Measurements from ENCODE around the gene RALGPS1.

The RALGPS1 gene

DNA sequence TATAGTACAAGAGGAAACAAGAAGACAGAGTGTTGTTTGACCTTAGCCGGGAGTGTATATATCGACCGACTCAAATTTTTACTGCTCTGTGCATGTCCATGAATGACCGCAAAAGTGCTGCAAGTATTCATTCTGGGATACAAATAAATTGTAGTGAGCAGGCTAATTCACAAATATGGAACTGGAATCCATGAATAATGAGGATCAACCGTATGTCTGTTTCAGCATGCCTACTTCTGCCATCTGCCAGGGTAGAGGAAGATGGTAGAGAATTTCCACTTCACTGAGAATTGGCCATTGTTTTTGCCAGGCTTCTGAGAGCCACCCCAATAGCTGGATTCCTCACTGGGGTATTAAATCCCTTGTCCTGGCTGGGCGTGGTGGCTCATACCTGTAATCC is 8.5 kb upstream of the RALGPS1 start:
- no peak for DNase-seq

DNA sequence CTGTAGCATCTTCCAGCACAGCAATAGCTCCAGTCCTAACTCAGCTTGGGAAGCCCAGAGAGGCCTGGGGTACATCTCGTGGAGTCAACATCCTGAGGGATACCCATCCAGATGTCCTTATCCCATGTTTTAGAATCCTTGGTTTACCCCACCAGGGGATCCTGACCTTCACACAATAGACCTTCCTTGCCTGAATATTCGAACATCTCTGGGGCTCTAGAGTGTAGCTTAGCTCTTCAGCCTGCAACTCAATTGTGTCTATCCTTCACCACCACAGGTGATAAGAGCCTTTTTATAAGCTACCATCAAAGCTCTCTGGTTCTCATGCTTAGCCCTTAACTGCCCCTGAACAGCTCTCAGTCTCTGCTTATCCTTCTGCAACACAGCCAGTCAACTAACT is 7.5 kb upstream of the RALGPS1 start:
- no peak for DNase-seq

DNA sequence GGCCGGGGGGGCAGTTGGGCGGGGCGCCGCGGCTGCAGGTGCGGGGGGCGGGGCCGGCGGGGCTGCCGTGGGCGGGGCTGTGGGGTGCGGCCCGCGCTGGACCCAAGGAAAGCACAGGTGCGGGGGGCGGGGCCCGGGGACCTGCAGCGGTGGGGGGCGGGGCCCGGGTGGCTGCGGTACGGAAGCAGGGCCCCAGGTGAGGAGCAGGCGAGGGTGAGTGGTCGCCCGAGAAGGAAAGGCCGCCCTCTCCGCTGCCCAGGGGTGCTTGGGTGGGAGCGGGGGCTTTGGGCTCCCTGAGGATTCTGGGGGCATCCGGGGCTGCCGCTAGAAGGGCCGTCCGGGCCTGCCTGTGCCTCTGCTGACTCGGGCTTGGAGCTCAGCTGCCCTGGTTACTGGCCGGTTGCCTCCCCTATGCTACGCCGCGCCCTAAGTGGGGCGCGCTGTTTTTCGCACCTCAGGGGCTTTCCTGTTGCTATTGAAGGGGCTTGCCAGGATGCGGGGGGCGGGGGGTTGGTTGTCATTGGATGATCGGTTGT is 767 bp downstream of the RALGPS1 start:
- peak; percentile 81 for DNase-seq

DNA sequence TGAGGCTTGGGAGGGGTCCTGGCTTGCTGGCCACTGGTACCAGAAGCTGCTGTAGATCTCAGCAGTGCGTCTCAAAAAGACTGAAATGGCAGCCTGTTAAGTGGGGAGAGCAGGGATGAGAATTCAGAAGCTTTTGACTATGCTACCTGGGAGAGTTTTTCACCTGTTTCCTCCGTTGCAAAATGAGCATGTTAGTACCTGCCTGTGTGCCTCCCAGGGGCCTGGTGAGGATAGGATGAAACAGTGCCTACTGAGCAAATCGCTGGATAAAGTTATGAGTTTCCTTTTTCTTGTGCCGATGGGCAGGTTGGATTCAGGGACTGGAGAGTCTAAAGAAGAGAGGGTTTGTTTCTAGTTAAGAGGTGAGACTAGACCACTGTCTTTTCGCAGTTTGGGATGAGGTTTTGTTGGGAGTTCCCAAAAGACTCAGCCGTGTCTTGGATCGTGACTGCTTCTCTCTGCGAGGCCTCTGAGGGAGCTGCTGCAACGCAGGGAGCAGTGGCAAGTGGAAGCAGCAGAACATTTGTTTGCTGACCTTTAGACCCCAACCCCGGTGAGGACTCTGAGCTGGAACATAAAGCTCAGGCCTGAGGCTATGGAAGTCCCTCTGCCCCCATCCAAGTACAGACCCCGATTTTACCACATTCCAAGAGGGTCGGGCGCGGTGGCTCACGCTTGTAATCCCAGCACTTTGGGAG is 1.4 kb downstream of the RALGPS1 start:
- no peak for DNase-seq

DNA sequence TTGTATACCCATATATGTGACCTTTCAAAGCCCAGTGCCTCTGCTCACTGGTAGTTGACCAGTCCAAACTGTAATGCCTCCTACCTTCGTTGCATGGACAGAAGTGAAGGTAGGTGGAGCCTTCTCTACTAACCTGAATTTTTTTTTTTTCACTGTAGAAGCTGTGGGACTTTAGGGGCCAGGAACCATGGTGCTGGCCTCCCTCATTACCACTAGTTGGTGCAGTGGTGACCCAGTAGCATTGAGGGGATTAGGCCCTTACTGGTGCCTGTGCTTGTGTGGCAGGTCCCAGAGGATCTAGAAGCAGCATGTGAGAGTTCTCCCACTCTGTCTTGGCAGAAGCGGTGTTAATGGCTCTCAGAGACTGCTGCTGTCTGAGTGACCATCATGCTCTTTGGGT is 2.3 kb downstream of the RALGPS1 start:
- DNase-seq, result peak; percentile 7

DNA sequence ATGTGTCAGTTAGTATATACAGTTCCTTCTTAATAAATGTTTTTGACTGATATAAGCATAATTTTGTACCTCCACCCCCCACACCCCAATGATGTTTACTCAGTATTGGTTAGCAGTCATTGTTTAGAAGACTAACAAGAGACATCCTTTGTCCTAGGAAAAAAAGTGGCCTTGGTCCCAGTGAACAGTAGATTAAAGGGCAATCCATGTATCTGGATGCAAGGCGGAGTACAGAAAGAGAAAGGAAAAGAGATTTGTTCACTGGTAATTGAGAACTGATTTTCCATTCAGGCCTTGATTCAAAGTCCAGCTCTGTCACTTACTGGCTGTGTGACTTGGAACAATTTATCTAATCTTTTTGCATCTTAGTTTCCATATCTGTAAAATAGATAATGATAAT is 4.6 kb downstream of the RALGPS1 start:
- peak; percentile 38 for DNase-seq

DNA sequence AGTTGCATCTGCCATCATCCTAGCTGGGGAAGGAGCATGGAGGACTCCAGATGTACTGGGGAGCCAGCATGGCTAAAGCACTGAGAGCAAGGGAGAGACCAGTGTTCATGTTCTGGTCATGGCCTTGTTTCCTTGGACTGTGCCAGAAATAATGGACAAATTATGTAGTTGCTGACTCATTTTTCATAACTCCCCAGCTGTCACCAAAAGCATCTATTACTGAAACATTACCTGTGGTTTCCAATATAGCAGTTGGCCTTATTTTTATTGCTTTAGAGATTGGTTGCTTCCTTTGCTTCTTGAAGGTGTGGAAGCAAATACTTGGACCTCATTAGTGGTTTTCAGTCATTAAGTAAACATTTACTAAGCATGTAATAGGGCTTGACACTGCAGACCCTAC is 11.3 kb downstream of the RALGPS1 start:
- no peak for DNase-seq

DNA sequence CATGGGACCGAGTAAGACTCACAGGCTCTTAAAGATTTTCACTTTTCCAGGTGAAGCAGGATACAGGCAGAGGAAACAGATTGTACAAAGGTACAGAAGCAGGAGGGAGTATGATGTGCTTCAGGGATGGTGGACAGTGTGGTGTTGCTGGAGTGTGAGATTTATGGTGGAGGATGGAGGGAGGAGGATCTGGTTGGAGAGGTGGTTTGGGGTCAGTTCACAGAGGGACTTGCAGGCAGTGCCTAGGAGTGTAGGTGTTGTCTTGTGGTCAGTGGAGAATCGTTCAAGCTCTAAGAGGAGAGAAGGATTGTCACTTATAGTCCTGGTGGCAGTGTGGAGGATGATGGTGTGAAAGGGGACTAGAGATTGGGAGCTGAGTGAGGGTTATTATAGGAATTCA is 11.8 kb downstream of the RALGPS1 start:
- no peak for DNase-seq

DNA sequence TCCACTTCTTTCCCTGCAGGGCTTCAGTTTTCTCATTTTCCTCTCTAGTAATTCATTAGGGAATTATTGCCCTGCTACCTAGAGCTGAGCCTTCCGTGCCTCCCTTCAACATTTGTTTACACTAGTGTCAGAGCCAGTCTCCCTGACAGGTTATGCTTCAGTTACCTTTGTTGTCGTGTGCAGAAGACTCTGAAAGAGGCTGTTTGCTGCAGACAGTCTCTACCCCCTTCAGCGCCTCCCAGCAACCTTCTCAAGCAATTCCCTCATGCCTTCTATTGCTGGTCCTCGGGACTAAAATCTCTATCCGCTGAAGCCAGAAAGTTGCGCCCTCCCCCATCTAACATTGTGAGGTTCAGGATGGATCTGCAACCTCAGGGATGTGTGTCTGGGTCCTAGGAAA is 12.8 kb downstream of the RALGPS1 start:
- DNase-seq, result peak; percentile 4

DNA sequence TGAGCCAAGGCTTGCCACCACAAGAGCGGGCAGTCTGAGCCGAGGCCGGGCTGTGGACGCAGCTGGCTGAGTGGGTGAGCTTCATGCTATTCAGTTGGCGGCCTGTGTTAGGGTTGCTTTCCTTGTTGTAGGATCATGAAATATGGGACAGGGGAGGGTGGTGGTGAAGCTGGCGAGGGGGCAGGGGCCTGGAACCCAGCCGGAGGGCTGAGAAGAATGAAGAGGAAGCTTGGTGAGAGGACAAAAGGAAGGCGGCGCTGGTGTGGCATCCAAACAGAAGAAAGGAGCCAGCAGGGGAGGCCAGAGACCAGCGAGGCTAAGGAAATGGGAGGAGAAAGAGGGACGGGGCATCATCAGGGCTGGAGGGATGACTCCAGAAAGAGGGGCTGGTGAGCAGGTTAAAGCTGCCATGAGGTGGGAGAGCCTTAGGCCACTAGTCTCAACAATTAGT is 18.3 kb downstream of the RALGPS1 start:
- no peak for DNase-seq

DNA sequence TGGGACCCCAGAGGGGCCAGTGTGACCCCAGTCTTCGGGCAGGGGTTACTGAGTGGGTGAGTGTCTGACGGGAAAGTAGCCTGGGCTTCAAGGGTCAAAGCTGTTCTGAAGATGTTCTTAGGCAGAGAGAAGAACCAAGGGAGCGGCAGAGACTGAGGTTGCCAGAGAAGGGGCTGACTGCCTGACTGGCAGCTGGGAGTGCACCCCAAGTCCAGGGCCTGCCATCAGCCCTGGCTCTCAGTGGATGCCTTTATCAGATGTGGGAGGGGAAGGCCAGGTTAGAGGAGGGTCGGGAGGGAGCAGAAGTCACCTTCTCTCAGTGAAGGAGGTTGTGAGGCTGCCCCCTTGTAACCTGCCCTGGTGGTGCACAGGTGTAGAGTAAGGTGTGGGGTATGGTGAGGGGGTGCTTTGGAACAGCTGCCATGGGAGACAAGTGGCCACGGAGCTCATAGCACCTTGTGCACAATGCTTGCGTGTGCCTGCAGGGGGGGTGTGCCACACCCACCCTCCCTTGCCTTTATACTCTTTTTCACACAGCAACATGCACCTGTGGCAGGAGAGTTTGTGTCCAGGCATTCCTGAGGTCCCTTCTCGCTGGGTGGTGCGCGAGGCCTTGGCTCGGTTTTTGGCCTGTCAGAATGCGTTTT is 18.9 kb downstream of the RALGPS1 start:
- DNase-seq, result no peak

DNA sequence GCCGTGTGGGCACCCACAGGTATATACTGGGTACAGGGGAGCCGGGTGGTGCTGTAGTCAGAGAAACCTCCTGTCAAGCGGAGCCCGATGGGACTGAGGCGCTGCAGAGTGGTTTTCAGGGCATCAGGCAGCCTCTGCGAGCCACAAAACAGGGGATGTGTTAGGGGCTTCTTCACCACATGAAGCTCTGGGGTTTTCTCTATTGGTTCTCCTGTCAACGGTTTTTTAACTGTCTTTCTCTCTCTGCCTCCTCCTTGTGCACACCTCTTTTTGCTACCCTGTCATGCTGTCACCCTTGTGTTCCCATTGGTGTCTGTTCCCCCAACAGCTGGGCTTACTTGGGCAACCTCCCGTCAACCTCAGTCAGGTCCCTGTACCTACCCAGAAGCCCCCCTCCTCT is 19.9 kb downstream of the RALGPS1 start:
- no peak for DNase-seq

DNA sequence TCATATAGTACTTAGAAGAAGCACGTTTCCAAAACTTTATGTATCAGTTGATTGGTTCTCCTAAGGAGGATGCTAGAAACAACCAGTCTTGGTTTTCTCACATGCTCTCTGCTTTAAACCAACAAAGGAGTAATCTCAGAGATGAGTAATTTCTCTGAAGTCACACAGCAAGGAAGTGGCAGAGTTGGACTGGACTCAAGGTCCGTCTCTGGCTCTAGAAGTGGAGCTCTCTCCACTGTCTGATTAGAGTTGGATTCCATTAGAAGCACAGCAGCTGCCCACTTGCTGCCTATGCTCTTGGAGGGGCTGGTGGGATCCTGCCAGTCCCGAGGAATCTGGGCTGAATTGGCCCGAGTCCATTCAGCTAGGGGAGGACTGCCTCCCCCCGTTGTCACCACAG is 21.0 kb downstream of the RALGPS1 start:
- no peak for DNase-seq

DNA sequence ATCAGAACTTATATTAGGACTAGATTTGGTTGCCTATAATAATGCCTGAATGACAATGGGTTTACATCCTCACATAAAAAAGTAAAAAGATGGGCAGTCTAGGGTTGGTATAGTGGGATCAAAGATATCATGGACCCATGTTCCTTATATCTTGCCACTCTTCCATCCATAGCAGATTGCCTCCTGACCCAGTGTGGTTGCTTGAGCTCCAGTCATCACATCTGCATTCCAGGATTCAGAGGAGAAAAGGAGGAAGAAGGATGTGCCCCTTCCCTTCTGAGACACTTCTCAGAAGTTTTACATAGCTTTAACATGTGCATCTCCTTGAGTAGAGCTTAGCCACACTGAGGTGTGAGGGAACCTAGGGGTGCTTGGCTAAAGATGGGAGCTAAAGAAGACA is 22.9 kb downstream of the RALGPS1 start:
- DNase-seq, result no peak

DNA sequence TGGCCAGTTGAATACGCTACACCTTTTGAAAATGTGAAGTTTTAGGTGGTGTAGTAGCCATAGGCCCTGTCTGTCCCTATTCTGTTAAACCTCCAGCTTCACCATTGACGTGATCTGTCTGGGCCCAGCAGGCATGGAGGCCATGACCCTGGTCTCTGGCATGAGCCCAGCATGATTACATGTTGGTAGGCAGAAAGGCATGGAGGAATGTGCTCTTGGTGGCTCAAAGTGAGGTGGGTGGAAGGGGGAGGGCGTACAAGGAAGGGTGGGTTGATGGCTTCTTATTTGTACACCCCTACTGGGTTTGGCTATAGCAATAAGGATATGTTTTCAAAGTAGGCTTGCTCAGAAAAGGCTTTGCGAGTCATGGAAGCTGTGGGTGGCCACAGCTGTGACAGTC is 23.7 kb downstream of the RALGPS1 start:
- no peak for DNase-seq

DNA sequence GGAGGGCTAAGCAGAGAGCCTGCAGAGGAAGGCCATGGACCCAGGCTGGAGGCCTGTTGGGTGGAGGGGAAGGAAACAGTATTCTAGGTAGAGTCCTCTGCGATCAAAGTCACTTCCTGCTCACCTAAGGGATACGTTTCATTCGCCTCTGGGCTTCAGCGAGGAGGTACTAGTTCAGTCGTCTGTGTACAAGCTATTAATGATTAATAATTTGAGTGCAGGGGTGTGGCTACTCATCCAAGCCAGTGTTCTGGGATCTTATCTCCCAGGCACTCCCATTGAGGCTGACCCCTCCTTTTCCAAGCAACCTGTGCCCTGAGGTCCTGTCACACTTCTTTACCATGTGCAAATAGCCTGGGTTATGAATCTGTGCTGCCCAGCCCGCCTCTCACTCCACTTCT is 25.2 kb downstream of the RALGPS1 start:
- no peak for DNase-seq

DNA sequence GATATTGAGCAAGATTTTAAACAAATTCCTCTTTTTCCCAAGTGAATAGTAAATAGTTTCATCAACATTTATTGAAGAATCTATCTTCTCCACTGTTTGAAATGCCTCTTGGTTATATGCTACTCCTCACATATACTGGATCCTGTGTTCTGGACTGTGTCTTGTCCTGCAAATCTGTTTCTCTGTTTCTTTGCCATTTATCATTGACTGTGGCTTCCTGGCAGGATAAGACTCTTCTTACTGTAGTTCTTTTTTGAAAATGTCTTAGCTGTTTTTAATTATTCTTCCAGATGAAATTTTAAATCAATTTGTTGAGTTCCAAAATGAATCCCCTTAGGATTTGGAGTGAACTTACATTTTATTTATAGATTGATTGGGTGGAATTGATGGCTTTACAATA is 27.8 kb downstream of the RALGPS1 start:
- no peak for DNase-seq

DNA sequence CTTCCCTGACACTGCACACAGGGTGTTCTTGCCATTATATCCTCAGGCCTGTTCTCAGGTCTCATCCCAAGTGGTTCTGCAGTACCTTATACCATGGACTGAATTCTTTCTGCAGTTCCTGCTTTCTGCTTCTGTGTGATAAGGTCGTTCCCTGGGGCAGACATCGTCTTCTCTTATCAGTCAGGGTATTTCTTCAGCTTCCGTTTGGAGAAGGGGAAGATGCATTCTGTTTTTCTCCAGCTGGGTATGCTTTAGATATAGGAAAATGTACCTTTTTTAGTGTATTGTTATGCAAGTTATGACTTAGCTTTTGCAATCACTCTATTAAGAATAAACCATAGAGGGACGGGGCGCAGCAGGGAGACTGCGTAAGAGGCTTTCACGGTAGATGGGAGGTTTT is 31.1 kb downstream of the RALGPS1 start:
- DNase-seq, result no peak

DNA sequence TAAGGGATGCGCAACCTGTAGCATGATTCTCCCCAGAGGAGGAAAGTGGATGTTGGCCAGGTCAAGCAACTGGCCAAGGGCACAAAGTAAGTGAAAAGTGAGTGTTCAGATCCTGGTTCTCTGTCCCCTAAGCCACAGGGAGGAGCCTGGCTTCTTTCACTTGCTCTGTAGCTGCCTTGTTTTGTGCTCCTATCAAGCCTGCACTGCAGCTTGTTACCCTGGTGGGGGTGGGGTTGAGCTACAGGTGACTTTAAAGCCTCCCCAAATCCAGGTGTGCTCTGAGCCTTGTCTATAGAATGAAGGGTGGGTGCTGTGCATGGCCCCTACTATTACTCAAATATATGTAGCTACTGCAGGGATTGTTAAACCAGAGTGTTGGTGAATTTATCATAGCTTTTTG is 32.9 kb downstream of the RALGPS1 start:
- DNase-seq, result peak; percentile 18

DNA sequence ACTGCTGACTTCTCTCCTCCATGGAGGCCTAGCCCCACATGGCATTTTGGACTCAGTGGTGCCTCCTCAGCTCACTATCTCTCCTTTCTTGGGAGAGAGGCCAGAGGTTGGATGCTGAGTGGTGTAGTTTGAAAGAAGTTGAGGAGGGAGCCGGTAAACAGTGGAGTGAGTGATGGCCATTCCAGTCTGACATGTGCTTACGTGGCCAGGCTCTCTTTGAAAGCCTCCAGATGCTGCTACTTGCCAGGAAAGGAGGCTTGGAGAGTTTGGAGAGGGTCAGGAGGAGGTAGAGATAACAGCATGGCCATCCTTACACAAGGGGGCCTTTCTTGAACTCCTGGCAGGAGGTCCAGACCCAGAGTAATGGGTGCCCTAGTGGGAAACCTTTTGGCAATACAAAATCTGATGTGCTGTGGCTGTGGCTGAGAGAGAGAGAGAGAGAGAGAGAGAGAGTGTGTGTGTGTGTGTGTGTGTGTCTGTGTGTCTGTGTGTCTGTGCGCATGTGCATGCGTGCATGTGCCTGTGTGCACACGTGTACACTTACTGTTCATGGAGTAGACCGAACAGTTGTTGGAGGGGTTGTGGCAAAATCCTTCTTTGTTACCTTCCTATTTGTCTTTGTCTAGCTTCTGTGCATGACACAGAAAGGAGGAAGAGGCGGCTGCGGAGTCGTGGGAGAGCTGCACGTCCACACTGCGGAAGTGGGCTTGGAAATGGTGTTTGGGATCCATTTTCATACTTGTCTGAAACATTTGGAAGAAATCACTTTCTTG is 37.8 kb downstream of the RALGPS1 start:
- DNase-seq, result no peak

DNA sequence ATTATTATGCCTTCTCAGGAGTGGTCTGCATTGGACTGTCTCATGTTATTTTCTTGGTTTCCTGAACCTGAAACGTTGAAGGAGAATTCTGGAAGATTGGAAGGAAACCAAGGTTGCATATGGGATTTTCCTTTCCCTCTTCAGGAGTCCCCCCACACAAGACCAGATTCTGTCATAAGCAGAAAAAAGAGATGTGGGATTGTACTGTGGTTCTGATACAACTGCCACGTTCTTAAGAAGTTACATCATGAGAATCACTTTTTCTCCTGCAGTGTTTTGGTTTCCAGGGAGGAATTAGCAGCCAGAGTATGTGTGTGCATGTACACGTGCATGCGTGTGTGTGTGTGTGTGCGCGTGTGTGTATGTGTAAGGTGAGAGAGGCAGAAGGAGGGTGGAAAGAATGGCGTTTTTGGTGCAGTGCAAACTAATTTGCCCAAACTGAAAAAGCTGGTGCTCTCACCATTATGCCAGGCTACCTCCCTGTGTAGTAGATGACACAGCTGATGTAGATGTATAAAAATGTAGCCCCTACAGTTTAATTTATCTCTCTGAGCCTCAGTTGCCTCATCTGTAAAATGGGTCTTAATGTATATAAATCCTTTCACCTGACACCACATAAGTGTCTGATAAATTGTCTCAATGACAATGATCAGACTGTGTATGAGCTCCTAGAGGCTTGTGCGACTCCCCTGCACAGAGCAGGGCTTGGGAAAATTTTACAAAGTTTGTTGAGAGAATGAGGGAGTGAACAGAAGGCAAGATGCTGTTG is 38.6 kb downstream of the RALGPS1 start:
- no peak for DNase-seq

DNA sequence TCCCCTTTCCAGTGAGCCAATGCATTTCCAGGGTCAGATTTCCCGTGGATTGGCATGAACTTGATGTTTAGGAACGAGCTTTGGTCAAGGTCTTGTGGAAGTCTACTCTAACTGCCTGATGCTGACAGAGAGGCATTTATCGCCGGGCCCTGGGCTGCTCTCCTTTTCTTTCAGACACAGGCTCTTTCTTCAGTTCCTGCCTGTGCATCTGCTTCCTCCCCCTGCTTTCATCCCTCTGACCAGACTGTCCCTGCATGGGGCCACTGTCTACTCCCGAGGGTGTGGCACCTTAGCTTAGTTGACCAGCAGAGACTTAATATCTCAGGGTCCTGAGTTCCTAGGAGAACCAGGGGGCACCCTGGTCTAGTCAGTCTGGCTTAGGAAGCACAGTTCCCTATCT is 41.2 kb downstream of the RALGPS1 start:
- no peak for DNase-seq

Measured in COR-L47 (cell line).